GM12878 (cell line): ENCODE data around the gene HOXC5. TPM values are rescaled to one million over a fixed set of nuclear protein-coding genes. Genes with fewer than 3 reads are reported as not detected.

Experiments
- ATAC-seq: fragments of 200-7000 bp; cut with Tn5 transposase; 3 replicates; pipeline ENCODE4 v1.9.1; 2020; ENCODE audit warnings: mild to moderate bottlenecking, moderate library complexity
- BruUV-seq: library from RNA; stranded (reverse); fragments of 400-500 nt; replicated peaks from 2 replicates; lab custom pipeline; 2021; lab: Mats Ljungman, UMichigan
- CTCF ChIA-PET: fragments of 300-600 bp; sonication (Branson Sonifier 250); formaldehyde crosslinking; extraction: SDS; loops from one replicate; lab custom pipeline; 2021; ENCODE audit warnings: inconsistent platforms; lab: Yijun Ruan, JAX
- POLR2A ChIA-PET: fragments of 350-600 bp; formaldehyde crosslinking; extraction: SDS; loops from one replicate; lab custom pipeline; 2021; ENCODE audit warnings: inconsistent platforms; lab: Charles Lee
- RAD21 ChIA-PET: fragments of 300-600 bp; sonication (Branson Sonifier 250); formaldehyde crosslinking; loops from one replicate; lab custom pipeline; 2023; ENCODE audit warnings: antibody characterized with exemption; ENCODE audit not compliant: unreplicated experiment; lab: Charles Lee
- SMC1A ChIA-PET: fragments of 300-600 bp; sonication (Branson Sonifier 250); formaldehyde crosslinking; loops from one replicate; lab custom pipeline; 2023; ENCODE audit not compliant: unreplicated experiment, uncharacterized antibody; lab: Charles Lee
- DNase-seq: peaks from one replicate; pipeline ENCODE4 v3.0.0-alpha.2; 2011; ENCODE audit warnings: low read depth, low spot score
- FAIRE-seq: peaks from 3 replicates; lab custom pipeline; 2011; peaks lifted over from hg19 to GRCh38; lab: Jason Lieb, UNC
- H2AFZ ChIP-seq: 2 replicates; pipeline ENCODE4 v1.6.0; 2011; ENCODE audit warnings: low read depth, low read length, control low read depth; ENCODE audit not compliant: control insufficient read depth
- H3K27ac ChIP-seq: 2 replicates; pipeline ENCODE4 v1.5.1; 2011; ENCODE audit warnings: control low read depth; ENCODE audit not compliant: control insufficient read depth, insufficient read depth
- H3K27me3 ChIP-seq, 2 experiments: replicated peaks in 1 of 2; 2 replicates each; pipeline versions ENCODE4 v1.6.0 to v1.6.1; 2011; ENCODE audit warnings: low read length in 1 of 2; ENCODE audit not compliant: control insufficient read depth in 2 of 2, insufficient read depth in 2 of 2
- H3K36me3 ChIP-seq, 2 experiments: 2 replicates each; pipeline ENCODE4 v1.5.1; 2011; ENCODE audit warnings: low read length in 1 of 2; ENCODE audit not compliant: control insufficient read depth in 2 of 2, insufficient read depth in 2 of 2
- H3K4me1 ChIP-seq: 2 replicates; pipeline ENCODE4 v1.6.1; 2011; ENCODE audit warnings: mild to moderate bottlenecking, low read length, moderate library complexity, mixed read lengths; ENCODE audit not compliant: control insufficient read depth, insufficient read depth
- H3K4me2 ChIP-seq: 2 replicates; pipeline ENCODE4 v1.6.0; 2011; ENCODE audit warnings: control low read depth; ENCODE audit not compliant: control insufficient read depth, insufficient read depth
- H3K4me3 ChIP-seq: fragments of 200-600 bp; sonication (generic); 2 replicates; pipeline ENCODE4 v1.5.1; 2016
- H3K79me2 ChIP-seq: 2 replicates; pipeline ENCODE4 v1.6.0; 2011; ENCODE audit warnings: low read length; ENCODE audit not compliant: control insufficient read depth, insufficient read depth
- H3K9ac ChIP-seq: 2 replicates; pipeline ENCODE4 v1.8.0; 2011; ENCODE audit warnings: low read length, control low read depth, mixed read lengths; ENCODE audit not compliant: control insufficient read depth, insufficient read depth
- H3K9me3 ChIP-seq: replicated peaks from 3 replicates; pipeline ENCODE4 v1.5.1; 2011; ENCODE audit warnings: mild to moderate bottlenecking, low read length; ENCODE audit not compliant: control insufficient read depth, insufficient read depth
- H4K20me1 ChIP-seq: 2 replicates; pipeline ENCODE4 v1.6.0; 2011; ENCODE audit not compliant: control insufficient read depth, insufficient read depth
- DPF2 ChIP-seq: fragments of 450-650 bp; IDR thresholded peaks from 2 replicates; pipeline ENCODE4 v1.6.1; 2017; ENCODE audit warnings: mild to moderate bottlenecking
- RFX5 ChIP-seq: IDR thresholded peaks from 2 replicates; pipeline ENCODE4 v1.6.1; 2011; ENCODE audit warnings: low read depth, low read length, improper control_type of control experiment
- SIX5 ChIP-seq: IDR thresholded peaks from 2 replicates; pipeline ENCODE4 v1.6.1; 2011; ENCODE audit warnings: mild to moderate bottlenecking, low read depth, low read length, moderate library complexity; ENCODE audit not compliant: severe bottlenecking
- WGBS: methylation state at CpG from one replicate; pipeline ENCODE4 v1.1.6; 2016; ENCODE audit warnings: low lambda C conversion rate; ENCODE audit not compliant: insufficient replicate concordance, insufficient coverage; ENCODE audit errors: missing lambda C conversion rate; 5-methylcytosine and 5-hydroxymethylcytosine counted together
- in situ Hi-C: fragments of 300-500 bp; cut with MboI; formaldehyde crosslinking; loops from 9 replicates; pipeline ENCODE4 v1.14.3; 2018; ENCODE audit warnings: mixed read lengths
- intact Hi-C: fragments of 100-400 bp; cut with micrococcal nuclease; formaldehyde crosslinking; loops from one replicate; pipeline ENCODE4 v1.14.2; 2022; ENCODE audit not compliant: unreplicated experiment
- polyA plus RNA-seq, 11 experiments: library from polyadenylated mRNA; depleted of rRNA in 4 of 11; unstranded in 6 of 11; stranded (reverse) in 5 of 11; fragments of >200 nt; fragmentation: Nextera tagmentation in 4 of 11; fragmentation: Illumina TruSeq in 1 of 11; extraction: Ambion mirVana in 4 of 11; extraction: Trizol in 1 of 11; gene quantifications; 1 replicate in 1 of 11; 2 replicates in 10 of 11; pipeline versions ENCODE4 v1.2.1 to v1.2.3, GENCODE V29; 2011 to 2016; ENCODE audit warnings: inconsistent platforms in 2 of 11, missing spikeins in 2 of 11, low read depth in 1 of 11
- total RNA-seq, 4 experiments: library from RNA; depleted of rRNA in 3 of 4; stranded (reverse); fragments of >200 nt in 3 of 4; fragmentation: Illumina TruSeq in 1 of 4; extraction: Trizol in 1 of 4; gene quantifications; 2 replicates each; pipeline versions ENCODE4 v1.2.1 to v1.2.3, GENCODE V29; 2013 to 2021
- TF ChIP-seq, protein P1 (sequence below): fragments of 450-650 bp; IDR thresholded peaks from 2 replicates; pipeline ENCODE4 v1.6.1; 2018; ENCODE audit warnings: mild to moderate bottlenecking, low read depth, moderate library complexity; ENCODE audit not compliant: partially characterized antibody
- TF ChIP-seq, protein P2 (sequence below): IDR thresholded peaks from 2 replicates; pipeline ENCODE4 v1.6.1; 2011; ENCODE audit warnings: borderline replicate concordance, low read depth, mild to moderate bottlenecking, moderate library complexity, low read length; ENCODE audit not compliant: insufficient read depth, poor library complexity, severe bottlenecking
- TF ChIP-seq, protein P3 (sequence below): IDR thresholded peaks from 2 replicates; pipeline ENCODE4 v1.6.1; 2011; ENCODE audit warnings: mild to moderate bottlenecking, low read depth, low read length, moderate library complexity; ENCODE audit not compliant: insufficient replicate concordance

Gene HOXC5
- total and polyA plus RNA-seq, 10 of the 15 experiments (the other 5 are each of a cell fraction or from before 2014, with no cell fraction given) = 0.11 TPM; not detected in 9

DNA sequence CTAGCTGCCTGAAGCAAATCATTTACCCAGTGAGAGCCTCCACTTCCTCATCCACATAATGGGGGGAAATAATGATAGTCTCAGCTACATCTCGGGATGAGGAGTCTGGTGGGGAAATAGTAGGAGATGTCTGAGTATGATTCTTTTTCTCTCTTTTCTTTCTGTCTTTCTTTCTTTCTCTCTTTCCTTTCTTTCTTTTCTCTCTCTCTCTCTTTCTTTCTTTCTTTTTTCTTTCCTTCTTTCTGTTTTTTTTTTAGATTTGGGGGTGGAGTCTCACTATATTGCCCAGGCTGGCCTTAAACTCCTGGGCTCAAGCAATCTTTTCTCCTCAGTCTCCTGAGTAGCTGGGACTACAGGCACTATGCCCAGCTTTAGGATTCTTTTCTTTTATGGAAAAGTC is 33.6 kb downstream of the HOXC5 start:
- ChIA-PET CTCF (interaction anchor here (0.6 to 2.2 kb wide), 3 partner anchors 13 to 139 kb away, joined by 3 to 6 read pairs (median 5); partner anchors contain the start of genes HOXC4 and HOXC5), SMC1A (no interaction called here), RAD21 (no interaction called here), POLR2A (interaction anchor here (0.6 to 0.7 kb wide), 2 partner anchors 38 to 344 kb away, joined by 3 to 4 read pairs; partner anchors contain the start of gene HOXC6)
- H3K9me3 ChIP-seq = no peaks in the 10 kb centered on the region
- no peaks in the 10 kb centered on the region for H3K4me1 ChIP-seq
- no peak overlapping the region for H3K9ac ChIP-seq
- H3K27ac ChIP-seq = no peak overlapping the region
- no peak overlapping the region for H3K4me3 ChIP-seq
- no peak overlapping the region for H2AFZ ChIP-seq
- in situ Hi-C loops (no loop called here), intact Hi-C loops (no loop called here)
- 0 out of 4 replicates have a peak, but pooled peaks cover 0 to 3% of the 10 kb centered on the region in 2 experiments for H3K27me3 ChIP-seq
- DNase-seq = no peak
- H3K79me2 ChIP-seq = no peaks in the 10 kb centered on the region
- 45% methylated on average over 1 of the region's 1 CpG for WGBS
- H4K20me1 ChIP-seq = no peaks in the 10 kb centered on the region
- ATAC-seq = no peak
- TF ChIP-seq RFX5 (no peak), DPF2 (no peak), SIX5 (no peak)
- TF ChIP-seq, protein P1, sequence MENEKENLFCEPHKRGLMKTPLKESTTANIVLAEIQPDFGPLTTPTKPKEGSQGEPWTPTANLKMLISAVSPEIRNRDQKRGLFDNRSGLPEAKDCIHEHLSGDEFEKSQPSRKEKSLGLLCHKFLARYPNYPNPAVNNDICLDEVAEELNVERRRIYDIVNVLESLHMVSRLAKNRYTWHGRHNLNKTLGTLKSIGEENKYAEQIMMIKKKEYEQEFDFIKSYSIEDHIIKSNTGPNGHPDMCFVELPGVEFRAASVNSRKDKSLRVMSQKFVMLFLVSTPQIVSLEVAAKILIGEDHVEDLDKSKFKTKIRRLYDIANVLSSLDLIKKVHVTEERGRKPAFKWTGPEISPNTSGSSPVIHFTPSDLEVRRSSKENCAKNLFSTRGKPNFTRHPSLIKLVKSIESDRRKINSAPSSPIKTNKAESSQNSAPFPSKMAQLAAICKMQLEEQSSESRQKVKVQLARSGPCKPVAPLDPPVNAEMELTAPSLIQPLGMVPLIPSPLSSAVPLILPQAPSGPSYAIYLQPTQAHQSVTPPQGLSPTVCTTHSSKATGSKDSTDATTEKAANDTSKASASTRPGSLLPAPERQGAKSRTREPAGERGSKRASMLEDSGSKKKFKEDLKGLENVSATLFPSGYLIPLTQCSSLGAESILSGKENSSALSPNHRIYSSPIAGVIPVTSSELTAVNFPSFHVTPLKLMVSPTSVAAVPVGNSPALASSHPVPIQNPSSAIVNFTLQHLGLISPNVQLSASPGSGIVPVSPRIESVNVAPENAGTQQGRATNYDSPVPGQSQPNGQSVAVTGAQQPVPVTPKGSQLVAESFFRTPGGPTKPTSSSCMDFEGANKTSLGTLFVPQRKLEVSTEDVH = no peak
- TF ChIP-seq, protein P2, sequence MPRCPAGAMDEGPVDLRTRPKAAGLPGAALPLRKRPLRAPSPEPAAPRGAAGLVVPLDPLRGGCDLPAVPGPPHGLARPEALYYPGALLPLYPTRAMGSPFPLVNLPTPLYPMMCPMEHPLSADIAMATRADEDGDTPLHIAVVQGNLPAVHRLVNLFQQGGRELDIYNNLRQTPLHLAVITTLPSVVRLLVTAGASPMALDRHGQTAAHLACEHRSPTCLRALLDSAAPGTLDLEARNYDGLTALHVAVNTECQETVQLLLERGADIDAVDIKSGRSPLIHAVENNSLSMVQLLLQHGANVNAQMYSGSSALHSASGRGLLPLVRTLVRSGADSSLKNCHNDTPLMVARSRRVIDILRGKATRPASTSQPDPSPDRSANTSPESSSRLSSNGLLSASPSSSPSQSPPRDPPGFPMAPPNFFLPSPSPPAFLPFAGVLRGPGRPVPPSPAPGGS = no peak
- TF ChIP-seq, protein P3, sequence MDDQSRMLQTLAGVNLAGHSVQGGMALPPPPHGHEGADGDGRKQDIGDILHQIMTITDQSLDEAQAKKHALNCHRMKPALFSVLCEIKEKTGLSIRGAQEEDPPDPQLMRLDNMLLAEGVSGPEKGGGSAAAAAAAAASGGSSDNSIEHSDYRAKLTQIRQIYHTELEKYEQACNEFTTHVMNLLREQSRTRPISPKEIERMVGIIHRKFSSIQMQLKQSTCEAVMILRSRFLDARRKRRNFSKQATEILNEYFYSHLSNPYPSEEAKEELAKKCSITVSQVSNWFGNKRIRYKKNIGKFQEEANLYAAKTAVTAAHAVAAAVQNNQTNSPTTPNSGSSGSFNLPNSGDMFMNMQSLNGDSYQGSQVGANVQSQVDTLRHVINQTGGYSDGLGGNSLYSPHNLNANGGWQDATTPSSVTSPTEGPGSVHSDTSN = no peak
- no peak for FAIRE-seq
- no peak overlapping the region for H3K4me2 ChIP-seq
- BruUV-seq = no TSS peak
- H3K36me3 ChIP-seq = no peaks in the 10 kb centered on the region
